IMR-90 (cell line): Measurements from ENCODE around the gene ACAP2. TPM values are rescaled to one million over a fixed set of nuclear protein-coding genes. Genes with fewer than 3 reads are reported as not detected.

Source experiments
- ATAC-seq: fragments of 200-7000 bp; cut with Tn5 transposase; 2 replicates; pipeline ENCODE4 v1.9.1; 2020; ENCODE audit warnings: low read depth, mild to moderate bottlenecking, moderate library complexity
- BruUV-seq: library from RNA; stranded (reverse); fragments of 400-500 nt; replicated peaks from 2 replicates; lab custom pipeline; 2021; lab: Mats Ljungman, UMichigan
- CTCF ChIA-PET: fragments of 300-600 bp; formaldehyde crosslinking; extraction: SDS; loops from one replicate; lab custom pipeline; 2021; ENCODE audit warnings: antibody characterized with exemption; lab: Yijun Ruan, JAX
- POLR2A ChIA-PET: fragments of 300-600 bp; sonication (Branson Sonifier 250); formaldehyde crosslinking; loops from one replicate; lab custom pipeline; 2022; ENCODE audit warnings: antibody characterized with exemption; ENCODE audit not compliant: unreplicated experiment; lab: Charles Lee
- DNase-seq: peaks from one replicate; pipeline ENCODE4 v3.0.0; 2013
- H2AFZ ChIP-seq: replicated peaks from 2 replicates; pipeline ENCODE3; 2013; ENCODE audit warnings: low read length, mild to moderate bottlenecking; ENCODE audit not compliant: poor library complexity
- H2AK5ac ChIP-seq: 2 replicates; pipeline ENCODE4 v1.6.1; 2013; ENCODE audit warnings: low read depth, low read length, inconsistent platforms
- H2AK9ac ChIP-seq: replicated peaks from 2 replicates; pipeline ENCODE3; 2013; ENCODE audit warnings: mild to moderate bottlenecking, low read depth, low read length, moderate library complexity; ENCODE audit not compliant: poor library complexity
- H2BK120ac ChIP-seq: 2 replicates; pipeline ENCODE4 v1.6.1; 2013; ENCODE audit warnings: low read depth, low read length, inconsistent platforms
- H2BK15ac ChIP-seq: 3 replicates; pipeline ENCODE4 v1.6.1; 2013; ENCODE audit warnings: low read depth, low read length, inconsistent platforms
- H2BK20ac ChIP-seq: 2 replicates; pipeline ENCODE4 v1.6.1; 2013; ENCODE audit warnings: low read depth, mild to moderate bottlenecking, inconsistent platforms, low read length, moderate library complexity
- H2BK5ac ChIP-seq: 2 replicates; pipeline ENCODE4 v1.6.1; 2013; ENCODE audit warnings: mild to moderate bottlenecking, low read depth, low read length, inconsistent platforms; ENCODE audit not compliant: poor library complexity, severe bottlenecking
- H3K14ac ChIP-seq: replicated peaks from 2 replicates; pipeline ENCODE4 v1.6.1; 2013; ENCODE audit warnings: low read depth, low read length, inconsistent platforms
- H3K18ac ChIP-seq: 2 replicates; pipeline ENCODE4 v1.6.1; 2013; ENCODE audit warnings: low read depth, low read length, control low read depth
- H3K23ac ChIP-seq: 2 replicates; pipeline ENCODE4 v1.6.1; 2013; ENCODE audit warnings: low read depth, low read length, inconsistent platforms
- H3K27ac ChIP-seq: 2 replicates; pipeline ENCODE4 v1.5.1; 2013; ENCODE audit warnings: mild to moderate bottlenecking, control low read depth, low read length; ENCODE audit not compliant: insufficient read depth
- H3K27me3 ChIP-seq: 2 replicates; pipeline ENCODE4 v1.6.1; 2013; ENCODE audit warnings: low read length; ENCODE audit not compliant: control insufficient read depth, insufficient read depth
- H3K36me3 ChIP-seq: 2 replicates; pipeline ENCODE4 v1.6.1; 2013; ENCODE audit warnings: low read length, mixed read lengths; ENCODE audit not compliant: control insufficient read depth, insufficient read depth
- H3K4ac ChIP-seq: 2 replicates; pipeline ENCODE4 v1.6.1; 2013; ENCODE audit warnings: low read depth, low read length, inconsistent platforms
- H3K4me1 ChIP-seq: 2 replicates; pipeline ENCODE4 v1.6.1; 2013; ENCODE audit warnings: low read length, mixed read lengths; ENCODE audit not compliant: control insufficient read depth, insufficient read depth
- H3K4me2 ChIP-seq: 2 replicates; pipeline ENCODE4 v1.6.1; 2013; ENCODE audit warnings: low read depth, mild to moderate bottlenecking, control low read depth, low read length, moderate library complexity
- H3K4me3 ChIP-seq: 2 replicates; pipeline ENCODE4 v1.5.1; 2013; ENCODE audit warnings: low read depth, mild to moderate bottlenecking, control low read depth, low read length, moderate library complexity; ENCODE audit not compliant: insufficient read depth
- H3K56ac ChIP-seq: 2 replicates; pipeline ENCODE4 v1.6.1; 2013; ENCODE audit warnings: low read length, inconsistent platforms; ENCODE audit not compliant: insufficient read depth; ENCODE audit errors: extremely low read depth
- H3K79me1 ChIP-seq, 2 experiments: 2 replicates each; pipeline ENCODE4 v1.6.1; 2013; ENCODE audit warnings: low read length in 2 of 2, inconsistent platforms in 1 of 2, low read depth in 1 of 2
- H3K9ac ChIP-seq: 2 replicates; pipeline ENCODE4 v1.6.1; 2013; ENCODE audit warnings: low read depth, low read length, control low read depth
- H3K9me1 ChIP-seq: 2 replicates; pipeline ENCODE4 v1.6.1; 2013; ENCODE audit warnings: low read length, inconsistent platforms; ENCODE audit not compliant: insufficient read depth
- H3K9me3 ChIP-seq: 2 replicates; pipeline ENCODE4 v1.6.1; 2013; ENCODE audit warnings: low read length; ENCODE audit not compliant: control insufficient read depth, insufficient read depth
- H4K20me1 ChIP-seq: 2 replicates; pipeline ENCODE4 v1.6.1; 2013; ENCODE audit warnings: low read length, inconsistent platforms; ENCODE audit not compliant: insufficient read depth
- H4K5ac ChIP-seq: 2 replicates; pipeline ENCODE4 v1.6.1; 2013; ENCODE audit warnings: mild to moderate bottlenecking, low read depth, low read length, control low read depth
- H4K8ac ChIP-seq, 2 experiments: 2 replicates each; pipeline ENCODE4 v1.6.1; 2013; ENCODE audit warnings: low read depth in 2 of 2, low read length in 2 of 2, control low read depth in 1 of 2, inconsistent platforms in 1 of 2
- H4K91ac ChIP-seq: 2 replicates; pipeline ENCODE4 v1.6.1; 2013; ENCODE audit warnings: low read depth, low read length, inconsistent platforms; ENCODE audit not compliant: insufficient read depth
- BHLHE40 ChIP-seq: fragments of 150-350 bp; IDR thresholded peaks from 2 replicates; pipeline ENCODE4 v1.6.1; 2016; ENCODE audit warnings: mild to moderate bottlenecking, low read depth, low read length
- CEBPB ChIP-seq: IDR thresholded peaks from 2 replicates; pipeline ENCODE4 v1.6.1; 2012; ENCODE audit warnings: low read depth, low read length, improper control_type of control experiment
- CHD1 ChIP-seq: IDR thresholded peaks from 2 replicates; pipeline ENCODE4 v1.6.1; 2012; ENCODE audit warnings: low read depth, low read length, improper control_type of control experiment
- FOS ChIP-seq: fragments of 150-350 bp; IDR thresholded peaks from 2 replicates; pipeline ENCODE4 v1.6.1; 2016; ENCODE audit warnings: low read depth, low read length
- MAFK ChIP-seq: IDR thresholded peaks from 2 replicates; pipeline ENCODE4 v1.6.1; 2012; ENCODE audit warnings: low read depth, low read length, improper control_type of control experiment
- MAZ ChIP-seq: IDR thresholded peaks from 2 replicates; pipeline ENCODE4 v1.6.1; 2012; ENCODE audit warnings: low read depth, mild to moderate bottlenecking, low read length, improper control_type of control experiment, moderate library complexity, borderline replicate concordance
- MXI1 ChIP-seq: IDR thresholded peaks from 2 replicates; pipeline ENCODE4 v1.6.1; 2012; ENCODE audit warnings: low read depth, mild to moderate bottlenecking, low read length, moderate library complexity, borderline replicate concordance
- NFE2L2 ChIP-seq: fragments of 150-350 bp; IDR thresholded peaks from 2 replicates; pipeline ENCODE4 v1.6.1; 2016; ENCODE audit warnings: low read depth, mild to moderate bottlenecking, low read length
- POLR2A ChIP-seq: IDR thresholded peaks from 2 replicates; pipeline ENCODE4 v1.6.1; 2012; ENCODE audit warnings: mild to moderate bottlenecking, low read depth, low read length
- RAD21 ChIP-seq: IDR thresholded peaks from 2 replicates; pipeline ENCODE4 v1.6.1; 2012; ENCODE audit warnings: low read length, improper control_type of control experiment
- RCOR1 ChIP-seq: IDR thresholded peaks from 2 replicates; pipeline ENCODE4 v1.6.1; 2012; ENCODE audit warnings: mild to moderate bottlenecking, low read length, improper control_type of control experiment; ENCODE audit not compliant: insufficient replicate concordance
- RFX5 ChIP-seq: IDR thresholded peaks from 2 replicates; pipeline ENCODE4 v1.8.0; 2012; ENCODE audit warnings: low read depth, mild to moderate bottlenecking, low read length, moderate library complexity
- SMC3 ChIP-seq: fragments of 150-350 bp; IDR thresholded peaks from 2 replicates; pipeline ENCODE4 v1.6.1; 2016; ENCODE audit warnings: low read depth, mild to moderate bottlenecking, antibody characterized with exemption, low read length, moderate library complexity
- USF2 ChIP-seq: fragments of 150-350 bp; IDR thresholded peaks from 2 replicates; pipeline ENCODE4 v1.6.1; 2017; ENCODE audit warnings: mild to moderate bottlenecking, antibody characterized with exemption, low read length, low read depth
- WGBS, 2 experiments: methylation state at CpG; one replicate each; pipeline versions ENCODE4 v1.1.5 to v1.1.7; 2013; ENCODE audit warnings: missing lambda C conversion rate in 2 of 2; ENCODE audit not compliant: insufficient read length in 1 of 2; ENCODE audit errors: extremely low coverage in 2 of 2; 5-methylcytosine and 5-hydroxymethylcytosine counted together
- dilution Hi-C: fragments of 300-500 bp; cut with HindIII; formaldehyde crosslinking; loops from one replicate; pipeline ENCODE4 v1.14.3; 2018; ENCODE audit warnings: low sequenced_read_pairs; ENCODE audit not compliant: unreplicated experiment
- in situ Hi-C: fragments of 300-500 bp; cut with MboI; formaldehyde crosslinking; loops from 3 replicates; pipeline ENCODE4 v1.14.3; 2019; ENCODE audit warnings: low sequenced_read_pairs, inconsistent platforms, mixed read lengths
- intact Hi-C: fragments of 100-400 bp; cut with micrococcal nuclease; formaldehyde crosslinking; loops from 2 replicates; pipeline ENCODE4 v1.10.0; 2022
- polyA plus RNA-seq, 3 experiments: library from polyadenylated mRNA; depleted of rRNA; stranded (reverse); fragments of >200 nt; gene quantifications; 2 replicates each; pipeline ENCODE4 v1.2.3, GENCODE V29; 2012; ENCODE audit warnings: low replicate concordance in 1 of 3
- total RNA-seq: library from RNA; depleted of rRNA; stranded (reverse); fragments of >200 nt; gene quantifications from 2 replicates; pipeline ENCODE4 v1.2.3, GENCODE V29; 2012
- TF ChIP-seq, protein P1 (sequence below): conservative IDR thresholded peaks from 2 replicates; pipeline ENCODE4 v1.5.1; 2012; ENCODE audit warnings: mild to moderate bottlenecking, low read depth, low read length, improper control_type of control experiment
- TF ChIP-seq, protein P2 (sequence below): fragments of 150-350 bp; IDR thresholded peaks from 2 replicates; pipeline ENCODE4 v1.6.1; 2016; ENCODE audit warnings: low read depth, mild to moderate bottlenecking, low read length, moderate library complexity, borderline replicate concordance

The ACAP2 gene
- total and polyA plus RNA-seq, 2 of the 4 experiments (the other 2 are of a cell fraction): 11.9 to 35.1 TPM

DNA sequence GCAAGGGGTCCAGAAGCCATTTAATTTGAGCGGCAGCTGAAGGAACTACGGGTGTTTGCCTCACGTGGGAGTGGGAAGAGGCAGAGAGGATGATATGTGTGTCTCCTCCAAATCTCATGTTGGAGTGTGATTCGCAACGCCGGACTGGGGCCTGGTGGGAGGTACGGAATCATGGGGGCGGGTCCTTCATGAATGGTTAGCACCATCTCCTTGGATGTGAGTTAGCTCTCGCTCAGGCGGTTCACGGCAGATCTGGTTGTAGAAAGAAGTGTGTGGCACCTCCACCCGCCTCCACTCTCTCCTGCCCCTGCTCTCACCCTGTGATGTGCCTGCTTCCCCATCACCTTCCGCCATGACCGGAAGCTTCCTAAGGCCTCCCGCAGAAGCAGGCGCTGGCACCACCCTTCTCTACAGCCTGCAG is 197.3 kb downstream of the ACAP2 start:
- no peak overlapping the region for H3K27ac ChIP-seq
- H3K56ac ChIP-seq: no peak overlapping the region
- no peak overlapping the region for H2BK20ac ChIP-seq
- ATAC-seq: no peak
- no peak overlapping the region for H2AK5ac ChIP-seq
- H2BK5ac ChIP-seq: no peak overlapping the region
- no peak overlapping the region for H3K18ac ChIP-seq
- H3K79me1 ChIP-seq: peaks cover 41 to 45% of the 10 kb centered on the region in 2 experiments
- H2BK120ac ChIP-seq: no peak overlapping the region
- WGBS, 2 experiments: 100% methylated on average over 1 of the region's 16 CpGs; no CpG with 5 or more reads in 1 of the 2 experiments
- H3K4ac ChIP-seq: no peak overlapping the region
- H4K5ac ChIP-seq: no peak overlapping the region
- H3K9me3 ChIP-seq: no peaks in the 10 kb centered on the region
- dilution Hi-C loops: no loop called here
- H2AK9ac ChIP-seq: no peak overlapping the region
- in situ Hi-C loops: no loop called here
- ChIA-PET CTCF (no interaction called here), POLR2A (no interaction called here)
- H3K9me1 ChIP-seq: peaks cover 14% of the 10 kb centered on the region
- H4K91ac ChIP-seq: no peak overlapping the region
- H3K4me2 ChIP-seq: no peak overlapping the region
- no peak overlapping the region for H2BK15ac ChIP-seq
- H3K14ac ChIP-seq: no peak overlapping the region
- no peak for TF ChIP-seq NFE2L2
- TF ChIP-seq USF2: no peak
- no peak for TF ChIP-seq MAFK
- TF ChIP-seq, protein P1, sequence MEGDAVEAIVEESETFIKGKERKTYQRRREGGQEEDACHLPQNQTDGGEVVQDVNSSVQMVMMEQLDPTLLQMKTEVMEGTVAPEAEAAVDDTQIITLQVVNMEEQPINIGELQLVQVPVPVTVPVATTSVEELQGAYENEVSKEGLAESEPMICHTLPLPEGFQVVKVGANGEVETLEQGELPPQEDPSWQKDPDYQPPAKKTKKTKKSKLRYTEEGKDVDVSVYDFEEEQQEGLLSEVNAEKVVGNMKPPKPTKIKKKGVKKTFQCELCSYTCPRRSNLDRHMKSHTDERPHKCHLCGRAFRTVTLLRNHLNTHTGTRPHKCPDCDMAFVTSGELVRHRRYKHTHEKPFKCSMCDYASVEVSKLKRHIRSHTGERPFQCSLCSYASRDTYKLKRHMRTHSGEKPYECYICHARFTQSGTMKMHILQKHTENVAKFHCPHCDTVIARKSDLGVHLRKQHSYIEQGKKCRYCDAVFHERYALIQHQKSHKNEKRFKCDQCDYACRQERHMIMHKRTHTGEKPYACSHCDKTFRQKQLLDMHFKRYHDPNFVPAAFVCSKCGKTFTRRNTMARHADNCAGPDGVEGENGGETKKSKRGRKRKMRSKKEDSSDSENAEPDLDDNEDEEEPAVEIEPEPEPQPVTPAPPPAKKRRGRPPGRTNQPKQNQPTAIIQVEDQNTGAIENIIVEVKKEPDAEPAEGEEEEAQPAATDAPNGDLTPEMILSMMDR: no peak
- TF ChIP-seq RAD21: no peak
- TF ChIP-seq FOS: no peak
- no peak for TF ChIP-seq MAZ
- no peak for TF ChIP-seq CHD1
- TF ChIP-seq BHLHE40: no peak
- TF ChIP-seq MXI1: no peak
- no peak for TF ChIP-seq CEBPB
- TF ChIP-seq POLR2A: no peak
- no peak for TF ChIP-seq RCOR1
- TF ChIP-seq, protein P2, sequence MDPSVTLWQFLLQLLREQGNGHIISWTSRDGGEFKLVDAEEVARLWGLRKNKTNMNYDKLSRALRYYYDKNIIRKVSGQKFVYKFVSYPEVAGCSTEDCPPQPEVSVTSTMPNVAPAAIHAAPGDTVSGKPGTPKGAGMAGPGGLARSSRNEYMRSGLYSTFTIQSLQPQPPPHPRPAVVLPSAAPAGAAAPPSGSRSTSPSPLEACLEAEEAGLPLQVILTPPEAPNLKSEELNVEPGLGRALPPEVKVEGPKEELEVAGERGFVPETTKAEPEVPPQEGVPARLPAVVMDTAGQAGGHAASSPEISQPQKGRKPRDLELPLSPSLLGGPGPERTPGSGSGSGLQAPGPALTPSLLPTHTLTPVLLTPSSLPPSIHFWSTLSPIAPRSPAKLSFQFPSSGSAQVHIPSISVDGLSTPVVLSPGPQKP: no peak
- TF ChIP-seq RFX5: no peak
- no peak for TF ChIP-seq SMC3
- DNase-seq: no peak
- H3K4me3 ChIP-seq: no peak overlapping the region
- intact Hi-C loops: no loop called here
- no peak overlapping the region for H3K23ac ChIP-seq
- peaks cover 1% of the 10 kb centered on the region; the same call in 1 of the 2 replicates for H3K36me3 ChIP-seq
- H3K9ac ChIP-seq: no peak overlapping the region
- no peak overlapping the region for H2AFZ ChIP-seq
- no TSS peak for BruUV-seq
- H3K27me3 ChIP-seq: no peaks in the 10 kb centered on the region
- H4K8ac ChIP-seq: no peak overlapping the region
- peaks cover 10% of the 10 kb centered on the region for H4K20me1 ChIP-seq
- 0 out of 2 replicates have a peak, but pooled peaks cover 2% of the 10 kb centered on the region for H3K4me1 ChIP-seq
